Measurements from ENCODE around the gene PSMD1.

The PSMD1 gene

DNA sequence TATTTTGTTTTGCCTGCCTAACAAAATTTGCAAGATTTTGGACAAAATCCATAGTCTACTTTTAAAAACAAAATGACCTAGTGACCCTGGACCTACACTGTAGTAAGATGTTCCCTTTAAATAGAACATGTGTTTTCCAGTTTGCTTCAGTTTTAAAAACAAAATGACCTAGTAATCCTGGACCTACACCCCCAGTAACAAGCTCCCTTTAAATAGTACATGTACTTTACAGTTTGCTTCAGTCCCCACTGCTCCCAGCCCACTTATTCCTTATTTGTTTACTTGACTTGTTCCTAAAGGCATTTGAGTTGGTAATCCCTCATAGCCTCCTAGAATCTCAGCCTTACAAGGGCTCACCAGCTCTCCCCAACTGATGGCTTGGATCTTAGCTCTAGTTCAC is 102.6 kb downstream of the PSMD1 start:
- TF ChIP-seq TAF1 (IDR thresholded peaks at IDR 0.05; ENCODE audit: borderline replicate concordance, insufficient read depth, low read length) (no peak), REST (IDR thresholded peaks at IDR 0.05; ENCODE audit: insufficient read depth in 1 of 2, low read depth in 2 of 2, low read length in 2 of 2) (no peak), SIN3A (IDR thresholded peaks at IDR 0.05; ENCODE audit: borderline replicate concordance, insufficient read depth, low read length) (no peak), POLR2AphosphoS5 (IDR thresholded peaks at IDR 0.05; ENCODE audit: low read depth, low read length) (no peak), FOXP2 (optimal IDR thresholded peaks at IDR 0.05; ENCODE audit: borderline replicate concordance, extremely low read depth, extremely low read length, insufficient read depth) (no peak)

GRCh38 chr2:231160701-231161100 is 104.0 kb downstream of the PSMD1 start:
- TF ChIP-seq REST (IDR thresholded peaks at IDR 0.05; ENCODE audit: insufficient read depth in 1 of 2, low read depth in 2 of 2, low read length in 2 of 2) (no peak), FOXP2 (optimal IDR thresholded peaks at IDR 0.05; ENCODE audit: borderline replicate concordance, extremely low read depth, extremely low read length, insufficient read depth) (no peak), TAF1 (IDR thresholded peaks at IDR 0.05; ENCODE audit: borderline replicate concordance, insufficient read depth, low read length) (no peak), SIN3A (IDR thresholded peaks at IDR 0.05; ENCODE audit: borderline replicate concordance, insufficient read depth, low read length) (no peak), POLR2AphosphoS5 (IDR thresholded peaks at IDR 0.05; ENCODE audit: low read depth, low read length) (no peak)

DNA sequence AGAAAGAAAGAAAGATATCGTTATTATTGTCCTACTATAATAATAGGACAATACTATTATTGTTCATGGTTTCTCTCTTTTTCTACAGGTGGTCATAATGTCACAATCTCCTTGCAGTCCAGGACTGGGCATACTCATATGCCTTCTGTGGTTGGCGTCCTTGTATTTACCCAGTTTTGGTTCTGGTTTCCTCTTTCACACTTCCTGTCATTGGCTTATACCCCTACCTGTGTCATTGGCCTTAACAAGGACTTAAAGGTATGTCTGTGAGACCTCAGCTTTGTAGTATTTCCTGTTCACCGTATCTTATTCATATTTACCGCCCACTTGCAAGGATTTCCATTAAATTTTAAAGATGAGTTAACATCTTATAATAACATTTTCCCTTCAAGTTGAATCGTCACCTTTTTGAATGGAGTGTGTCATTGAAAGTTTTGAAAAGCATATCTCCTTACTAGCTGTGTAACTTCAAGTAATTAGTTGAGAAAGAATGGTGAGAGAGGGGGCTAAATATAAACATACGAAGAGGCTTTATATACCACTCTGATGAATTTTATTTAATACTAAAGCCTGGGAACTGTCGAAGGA is 104.7 kb downstream of the PSMD1 start:
- no peak for TF ChIP-seq REST (IDR thresholded peaks at IDR 0.05; ENCODE audit: insufficient read depth in 1 of 2, low read depth in 2 of 2, low read length in 2 of 2)
- no peak for TF ChIP-seq FOXP2 (optimal IDR thresholded peaks at IDR 0.05; ENCODE audit: borderline replicate concordance, extremely low read depth, extremely low read length, insufficient read depth)
- no peak for TF ChIP-seq POLR2AphosphoS5 (IDR thresholded peaks at IDR 0.05; ENCODE audit: low read depth, low read length)

GRCh38 chr2:231161877-231162329 is 105.2 kb downstream of the PSMD1 start:
- TF ChIP-seq FOXP2 (optimal IDR thresholded peaks at IDR 0.05; ENCODE audit: borderline replicate concordance, extremely low read depth, extremely low read length, insufficient read depth) (no peak), POLR2AphosphoS5 (IDR thresholded peaks at IDR 0.05; ENCODE audit: low read depth, low read length) (no peak), REST (IDR thresholded peaks at IDR 0.05; ENCODE audit: insufficient read depth in 1 of 2, low read depth in 2 of 2, low read length in 2 of 2) (no peak), SIN3A (IDR thresholded peaks at IDR 0.05; ENCODE audit: borderline replicate concordance, insufficient read depth, low read length) (no peak), TAF1 (IDR thresholded peaks at IDR 0.05; ENCODE audit: borderline replicate concordance, insufficient read depth, low read length) (no peak)

GRCh38 chr2:231163011-231163410 is 106.3 kb downstream of the PSMD1 start:
- TF ChIP-seq POLR2AphosphoS5 (IDR thresholded peaks at IDR 0.05; ENCODE audit: low read depth, low read length) (no peak), TAF1 (IDR thresholded peaks at IDR 0.05; ENCODE audit: borderline replicate concordance, insufficient read depth, low read length) (no peak), REST (IDR thresholded peaks at IDR 0.05; ENCODE audit: insufficient read depth in 1 of 2, low read depth in 2 of 2, low read length in 2 of 2) (no peak), SIN3A (IDR thresholded peaks at IDR 0.05; ENCODE audit: borderline replicate concordance, insufficient read depth, low read length) (no peak), FOXP2 (optimal IDR thresholded peaks at IDR 0.05; ENCODE audit: borderline replicate concordance, extremely low read depth, extremely low read length, insufficient read depth) (no peak)

All from PFSK-1 (cell line).